SH-SY5Y (cell line): ENCODE data around the gene CFAP97.

Source experiments
- GATA2 ChIP-seq: IDR thresholded peaks from 2 replicates; pipeline ENCODE4 v1.6.1; 2011; ENCODE audit warnings: mild to moderate bottlenecking, low read depth, low read length
- GATA3 ChIP-seq: IDR thresholded peaks from 2 replicates; pipeline ENCODE4 v1.6.1; 2011; ENCODE audit warnings: low read depth, mild to moderate bottlenecking, low read length, moderate library complexity

DNA sequence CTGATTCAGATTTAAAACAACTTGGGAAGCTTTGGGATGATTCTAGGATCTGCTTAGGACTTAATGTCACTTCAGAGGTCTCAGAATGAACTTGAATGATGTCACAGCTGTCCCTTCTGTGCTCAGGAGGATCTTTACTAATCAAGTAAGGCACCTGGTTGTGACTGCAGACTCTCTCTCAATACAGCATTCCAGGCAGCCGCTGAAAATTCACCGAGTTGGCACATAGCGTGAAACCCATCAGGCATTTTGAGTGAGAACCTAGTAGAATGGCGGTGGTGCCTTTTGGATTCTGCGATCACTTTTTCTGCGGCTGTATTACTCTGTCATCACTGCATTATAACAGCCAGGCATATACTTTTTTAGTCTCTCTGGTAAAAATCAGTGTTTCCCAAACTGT lies 22.1 kb upstream of the CFAP97 start:
- no peak for TF ChIP-seq GATA2
- TF ChIP-seq GATA3, result no peak
